Epithelial cell of esophagus (primary cell): ENCODE results near the gene TXNDC5.

Experiments
- DNase-seq: peaks from one replicate; pipeline ENCODE4 v3.0.0; 2010; ENCODE audit warnings: low read depth
- H3K4me3 ChIP-seq: 2 replicates; pipeline ENCODE4 v1.5.1; 2011; ENCODE audit warnings: mild to moderate bottlenecking, low read length, control low read depth
- TF ChIP-seq, protein P1 (sequence below): IDR thresholded peaks from 2 replicates; pipeline ENCODE4 v1.5.1; 2011; ENCODE audit warnings: low read depth, mild to moderate bottlenecking, low read length, control low read depth, inconsistent platforms; ENCODE audit not compliant: insufficient read depth; ENCODE audit errors: missing control alignments

TXNDC5 gene

DNA sequence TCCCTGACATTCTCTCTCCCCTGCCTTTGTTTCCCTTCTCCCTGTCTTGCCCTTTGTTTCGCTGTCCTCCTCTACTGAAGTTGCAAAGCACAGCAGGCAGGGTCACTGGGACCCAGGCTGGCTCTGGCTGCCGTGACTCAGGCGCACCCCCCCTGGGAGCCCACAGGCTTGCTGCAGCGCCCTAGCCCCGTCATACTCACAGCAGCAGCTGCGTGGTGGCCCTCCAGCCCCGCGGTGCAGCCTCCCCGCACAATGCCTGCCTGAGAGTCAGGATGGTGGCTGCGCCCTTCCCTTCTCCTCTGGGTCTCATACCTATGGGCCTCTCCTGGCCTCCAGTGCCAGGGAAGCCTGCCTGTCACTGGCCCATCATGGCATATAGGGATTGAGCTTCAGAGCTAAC, 41.7 kb downstream of the TXNDC5 start:
- TF ChIP-seq, protein P1, sequence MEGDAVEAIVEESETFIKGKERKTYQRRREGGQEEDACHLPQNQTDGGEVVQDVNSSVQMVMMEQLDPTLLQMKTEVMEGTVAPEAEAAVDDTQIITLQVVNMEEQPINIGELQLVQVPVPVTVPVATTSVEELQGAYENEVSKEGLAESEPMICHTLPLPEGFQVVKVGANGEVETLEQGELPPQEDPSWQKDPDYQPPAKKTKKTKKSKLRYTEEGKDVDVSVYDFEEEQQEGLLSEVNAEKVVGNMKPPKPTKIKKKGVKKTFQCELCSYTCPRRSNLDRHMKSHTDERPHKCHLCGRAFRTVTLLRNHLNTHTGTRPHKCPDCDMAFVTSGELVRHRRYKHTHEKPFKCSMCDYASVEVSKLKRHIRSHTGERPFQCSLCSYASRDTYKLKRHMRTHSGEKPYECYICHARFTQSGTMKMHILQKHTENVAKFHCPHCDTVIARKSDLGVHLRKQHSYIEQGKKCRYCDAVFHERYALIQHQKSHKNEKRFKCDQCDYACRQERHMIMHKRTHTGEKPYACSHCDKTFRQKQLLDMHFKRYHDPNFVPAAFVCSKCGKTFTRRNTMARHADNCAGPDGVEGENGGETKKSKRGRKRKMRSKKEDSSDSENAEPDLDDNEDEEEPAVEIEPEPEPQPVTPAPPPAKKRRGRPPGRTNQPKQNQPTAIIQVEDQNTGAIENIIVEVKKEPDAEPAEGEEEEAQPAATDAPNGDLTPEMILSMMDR: no peak
- H3K4me3 ChIP-seq: no peak overlapping the region
- DNase-seq: no peak

DNA sequence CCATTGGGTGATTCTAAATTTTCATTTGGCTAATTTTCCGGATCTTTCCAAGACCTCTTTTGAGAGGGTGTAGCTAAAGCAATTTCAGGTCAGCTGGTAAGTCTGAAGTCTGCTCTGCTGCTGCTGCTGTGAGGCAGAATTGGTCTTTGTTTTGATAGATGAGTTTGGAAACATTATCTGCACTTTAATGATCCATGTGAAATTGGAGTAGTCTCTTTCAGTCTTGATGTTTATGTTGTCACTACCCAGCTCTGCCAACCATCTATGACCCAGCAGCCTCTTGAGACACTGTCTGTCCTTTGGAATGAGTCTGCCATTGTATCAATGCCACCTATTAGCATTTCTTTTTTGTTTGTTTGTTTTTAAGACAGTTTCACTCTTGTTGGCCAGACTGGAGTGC, 44.1 kb downstream of the TXNDC5 start:
- DNase-seq: no peak
- no peak overlapping the region for H3K4me3 ChIP-seq
- TF ChIP-seq, protein P1: no peak

DNA sequence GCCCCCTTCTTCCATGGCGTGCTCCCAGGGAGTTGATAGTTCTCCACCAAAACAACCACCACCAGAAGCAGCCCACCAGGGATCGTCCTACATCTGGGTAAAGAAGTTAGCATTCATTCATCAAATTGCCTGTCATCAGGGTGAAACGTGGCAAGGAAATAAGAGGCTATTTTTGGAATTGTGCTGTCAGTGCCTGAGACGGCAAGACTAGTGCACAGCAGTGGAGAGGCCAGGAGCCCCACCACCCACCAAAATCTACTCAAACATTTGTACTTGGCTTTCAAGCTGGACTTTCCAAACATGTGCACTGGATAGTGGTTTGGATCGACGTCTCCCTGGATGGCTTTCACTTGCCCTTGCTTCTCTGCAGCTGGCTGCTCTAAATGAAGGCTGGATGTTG, 44.8 kb downstream of the TXNDC5 start:
- TF ChIP-seq, protein P1: no peak

DNA sequence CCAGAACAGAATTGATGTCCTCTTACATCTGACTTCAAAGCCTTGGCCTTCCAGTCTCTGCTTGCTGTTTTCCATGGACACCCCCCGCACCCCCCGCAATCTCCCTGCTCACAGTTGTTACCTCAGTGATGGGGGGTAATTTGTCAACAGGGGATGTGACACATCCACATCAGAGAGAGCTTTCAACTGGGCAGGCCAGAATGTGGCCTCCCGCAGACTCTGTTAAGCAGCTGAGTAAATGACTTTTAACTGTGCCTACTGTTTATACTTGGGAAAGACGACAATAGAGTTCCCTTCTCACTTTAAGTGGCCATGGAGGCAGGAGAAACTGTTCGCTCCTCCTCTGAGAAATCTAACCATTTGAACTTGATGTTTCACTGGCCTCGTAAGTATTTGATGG, 51.0 kb downstream of the TXNDC5 start:
- TF ChIP-seq, protein P1: no peak
- no peak overlapping the region for H3K4me3 ChIP-seq
- no peak for DNase-seq

More for the DNA sequence above, 44.8 kb downstream of the TXNDC5 start:
- H3K4me3 ChIP-seq: no peak overlapping the region
- no peak for DNase-seq

DNA sequence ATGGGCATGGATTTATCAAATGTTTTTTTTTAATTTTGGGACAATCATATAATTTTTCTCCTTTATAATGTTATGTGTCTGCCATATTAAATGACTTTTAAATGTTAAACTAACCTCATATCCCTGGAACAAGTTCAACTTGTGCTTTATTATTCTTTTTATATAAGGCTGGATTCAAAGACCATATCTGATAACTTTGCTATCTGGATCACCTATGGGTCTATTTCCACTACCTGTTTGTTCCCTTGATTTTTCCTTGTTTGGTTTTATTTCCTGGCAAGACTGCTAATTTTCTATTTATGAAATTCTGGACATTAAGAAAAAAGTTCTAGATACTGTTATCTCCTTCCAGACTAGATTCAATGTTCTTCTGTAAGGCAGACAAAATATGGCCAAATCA, 58.8 kb downstream of the TXNDC5 start:
- TF ChIP-seq, protein P1: no peak
- no peak for DNase-seq
- H3K4me3 ChIP-seq: no peak overlapping the region

DNA sequence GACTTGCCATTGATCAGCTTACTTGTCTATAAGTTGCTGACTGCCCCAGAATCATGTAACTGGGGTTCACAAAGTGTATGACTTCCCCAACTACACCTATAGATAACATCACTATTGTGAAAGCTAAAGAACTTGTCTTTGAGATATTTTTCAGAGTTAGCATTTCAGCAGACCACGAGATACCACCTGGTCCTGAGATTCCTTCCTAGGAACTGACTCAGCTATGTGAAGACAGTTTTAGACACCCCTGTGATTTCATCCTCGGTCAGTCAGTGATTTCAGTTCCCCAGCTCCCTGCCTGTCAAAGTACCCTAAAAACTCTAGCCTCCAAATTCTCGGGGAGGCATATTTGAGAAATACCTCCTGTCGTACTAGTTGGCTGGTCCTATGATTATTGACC, 62.4 kb downstream of the TXNDC5 start:
- H3K4me3 ChIP-seq: no peak overlapping the region
- DNase-seq: no peak
- TF ChIP-seq, protein P1: no peak

DNA sequence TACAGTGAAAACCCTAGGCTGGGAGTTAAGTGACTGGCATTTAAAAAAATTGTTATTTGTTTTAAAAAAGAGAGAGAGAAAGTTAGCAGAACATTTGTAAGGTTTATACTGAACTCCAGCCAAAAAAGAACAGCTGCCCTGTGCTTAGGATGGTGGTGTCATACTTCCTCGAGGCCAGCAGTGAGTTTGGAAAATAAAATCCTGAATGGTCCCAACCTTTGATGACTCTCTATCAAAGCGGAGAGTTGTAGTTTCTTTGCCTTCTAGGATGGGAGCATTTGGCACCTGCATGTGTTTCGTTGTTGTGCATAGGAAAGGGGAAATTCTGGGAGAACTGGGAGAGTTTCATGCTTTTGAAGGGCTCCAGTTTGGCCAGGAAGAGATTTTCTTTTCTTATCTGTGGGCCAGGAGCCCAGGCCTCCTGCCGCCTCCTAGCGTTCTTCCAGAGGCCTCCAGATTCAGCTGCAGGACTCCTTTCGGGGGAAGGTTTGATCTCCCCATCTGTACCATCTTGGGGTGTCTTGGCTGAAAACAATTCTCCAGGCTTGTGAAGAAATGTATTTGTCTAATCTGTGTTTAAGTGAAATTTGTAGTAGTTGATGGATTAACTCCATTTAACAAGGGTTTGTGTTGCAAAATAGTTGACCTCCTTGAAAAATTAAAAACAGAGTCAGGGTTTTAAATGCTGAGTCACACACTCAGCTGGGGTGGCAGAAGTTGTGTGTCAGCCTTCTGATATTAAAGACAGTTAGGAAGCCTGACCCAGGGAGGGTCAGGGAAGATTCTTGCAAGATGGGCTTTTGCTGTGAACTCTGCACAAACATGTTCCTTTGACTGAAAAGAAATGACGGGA, 63.4 kb downstream of the TXNDC5 start:
- H3K4me3 ChIP-seq: no peak overlapping the region
- TF ChIP-seq, protein P1: no peak
- DNase-seq: peak; percentile 11
